OCI-LY1 (cell line): ENCODE measurements around the gene SLC35F3.

Experiments
- H2AFZ ChIP-seq: fragments of 200-600 bp; sonication (generic), shearing (Covaris generic); 2 replicates; pipeline ENCODE4 v1.6.0; 2014; ENCODE audit warnings: antibody characterized with exemption, mild to moderate bottlenecking, low read length
- H3F3A ChIP-seq: fragments of 200-600 bp; sonication (generic), shearing (Covaris generic); 2 replicates; pipeline ENCODE4 v1.6.0; 2014; ENCODE audit warnings: mild to moderate bottlenecking, antibody characterized with exemption, low read length, moderate library complexity; ENCODE audit not compliant: insufficient read depth
- H3K27ac ChIP-seq: fragments of 200-600 bp; sonication (generic); 2 replicates; pipeline ENCODE4 v1.5.1; 2014; ENCODE audit warnings: low read length, mixed run types, mild to moderate bottlenecking, low read depth; ENCODE audit not compliant: poor library complexity, severe bottlenecking
- H3K27me3 ChIP-seq: fragments of 200-600 bp; sonication (generic); 2 replicates; pipeline ENCODE4 v1.6.0; 2014; ENCODE audit warnings: antibody characterized with exemption, mild to moderate bottlenecking, low read length, moderate library complexity; ENCODE audit not compliant: insufficient read depth
- H3K36me3 ChIP-seq: fragments of 200-600 bp; sonication (generic); 2 replicates; pipeline ENCODE4 v1.6.1; 2014; ENCODE audit warnings: mild to moderate bottlenecking, antibody characterized with exemption, low read length, moderate library complexity, mixed read lengths; ENCODE audit not compliant: insufficient read depth
- H3K4me1 ChIP-seq: fragments of 200-600 bp; sonication (generic); 2 replicates; pipeline ENCODE4 v1.5.1; 2014; ENCODE audit warnings: mild to moderate bottlenecking, low read length, moderate library complexity; ENCODE audit not compliant: insufficient read depth, severe bottlenecking
- H3K4me2 ChIP-seq: fragments of 200-600 bp; sonication (generic), shearing (Covaris generic); 2 replicates; pipeline ENCODE4 v1.6.1; 2014; ENCODE audit warnings: low read length
- H3K4me3 ChIP-seq: fragments of 200-600 bp; sonication (generic); 2 replicates; pipeline ENCODE4 v1.5.1; 2014; ENCODE audit warnings: low read length, low read depth, mild to moderate bottlenecking, mixed read lengths; ENCODE audit not compliant: poor library complexity, severe bottlenecking
- H3K79me2 ChIP-seq: fragments of 200-600 bp; shearing (Covaris generic); 2 replicates; pipeline ENCODE4 v1.6.1; 2016; ENCODE audit warnings: mixed run types, low read length, mixed read lengths; ENCODE audit not compliant: insufficient read depth
- H3K9ac ChIP-seq: fragments of 200-600 bp; sonication (generic), shearing (Covaris generic); 2 replicates; pipeline ENCODE4 v1.6.1; 2014; ENCODE audit warnings: mild to moderate bottlenecking, low read length, mixed read lengths
- H3K9me2 ChIP-seq: fragments of 200-600 bp; sonication (generic), shearing (Covaris generic); 2 replicates; pipeline ENCODE4 v1.6.1; 2014; ENCODE audit warnings: low read depth, mild to moderate bottlenecking, low read length, mixed read lengths
- H3K9me3 ChIP-seq: fragments of 200-600 bp; shearing (Covaris generic); 2 replicates; pipeline ENCODE4 v1.6.1; 2014; ENCODE audit warnings: low read length, mixed read lengths
- H4K20me1 ChIP-seq: fragments of 200-600 bp; sonication (generic), shearing (Covaris generic); 2 replicates; pipeline ENCODE4 v1.6.0; 2016; ENCODE audit warnings: mild to moderate bottlenecking, low read length; ENCODE audit not compliant: insufficient read depth
- EZH2 ChIP-seq: fragments of 200-600 bp; sonication (generic), shearing (Covaris generic); IDR thresholded peaks from 2 replicates; pipeline ENCODE4 v1.8.0; 2017; ENCODE audit warnings: borderline replicate concordance, mixed run types, mild to moderate bottlenecking, antibody characterized with exemption, low read length, moderate library complexity, mixed read lengths
- TF ChIP-seq, protein P1 (sequence below): fragments of 200-600 bp; sonication (generic), shearing (Covaris generic); IDR thresholded peaks from 2 replicates; pipeline ENCODE4 v1.5.1; 2017; ENCODE audit warnings: mild to moderate bottlenecking, antibody characterized with exemption, low read length, moderate library complexity, mixed read lengths

The SLC35F3 gene

DNA sequence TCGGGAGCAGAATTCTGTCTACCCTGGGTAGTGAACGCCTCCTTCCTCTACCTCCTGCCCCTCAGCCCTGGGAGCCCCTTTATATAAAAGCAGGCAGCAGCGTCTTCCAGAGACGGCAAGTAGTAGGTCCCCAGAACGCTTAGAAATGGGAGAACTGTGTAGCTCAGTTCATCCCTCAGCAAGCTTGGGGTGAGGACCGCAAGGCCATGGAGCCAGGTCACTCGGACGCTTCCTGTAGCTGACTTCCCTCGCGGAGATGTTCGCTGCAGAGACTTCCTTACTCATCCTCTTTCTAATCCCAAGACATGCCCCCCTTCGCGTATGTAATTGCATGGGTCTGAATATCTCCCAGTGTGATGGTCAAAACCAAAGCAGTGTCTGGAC is 327.4 kb downstream of the SLC35F3 start:
- no peak overlapping the region for H3K27ac ChIP-seq
- H3K9me3 ChIP-seq: no peaks in the 10 kb centered on the region
- no peaks in the 10 kb centered on the region for H4K20me1 ChIP-seq
- no peaks in the 10 kb centered on the region for H3K79me2 ChIP-seq
- no peak overlapping the region for H3K4me3 ChIP-seq
- H3F3A ChIP-seq: no peaks in the 10 kb centered on the region
- no peak overlapping the region for H3K9ac ChIP-seq
- H3K9me2 ChIP-seq: no peaks in the 10 kb centered on the region
- no peak overlapping the region for H3K4me2 ChIP-seq
- H2AFZ ChIP-seq: no peak overlapping the region
- TF ChIP-seq, protein P1, sequence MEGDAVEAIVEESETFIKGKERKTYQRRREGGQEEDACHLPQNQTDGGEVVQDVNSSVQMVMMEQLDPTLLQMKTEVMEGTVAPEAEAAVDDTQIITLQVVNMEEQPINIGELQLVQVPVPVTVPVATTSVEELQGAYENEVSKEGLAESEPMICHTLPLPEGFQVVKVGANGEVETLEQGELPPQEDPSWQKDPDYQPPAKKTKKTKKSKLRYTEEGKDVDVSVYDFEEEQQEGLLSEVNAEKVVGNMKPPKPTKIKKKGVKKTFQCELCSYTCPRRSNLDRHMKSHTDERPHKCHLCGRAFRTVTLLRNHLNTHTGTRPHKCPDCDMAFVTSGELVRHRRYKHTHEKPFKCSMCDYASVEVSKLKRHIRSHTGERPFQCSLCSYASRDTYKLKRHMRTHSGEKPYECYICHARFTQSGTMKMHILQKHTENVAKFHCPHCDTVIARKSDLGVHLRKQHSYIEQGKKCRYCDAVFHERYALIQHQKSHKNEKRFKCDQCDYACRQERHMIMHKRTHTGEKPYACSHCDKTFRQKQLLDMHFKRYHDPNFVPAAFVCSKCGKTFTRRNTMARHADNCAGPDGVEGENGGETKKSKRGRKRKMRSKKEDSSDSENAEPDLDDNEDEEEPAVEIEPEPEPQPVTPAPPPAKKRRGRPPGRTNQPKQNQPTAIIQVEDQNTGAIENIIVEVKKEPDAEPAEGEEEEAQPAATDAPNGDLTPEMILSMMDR: no peak
- TF ChIP-seq EZH2: no peak
- no peaks in the 10 kb centered on the region for H3K36me3 ChIP-seq
- no peaks in the 10 kb centered on the region for H3K4me1 ChIP-seq
- H3K27me3 ChIP-seq: no peaks in the 10 kb centered on the region

DNA sequence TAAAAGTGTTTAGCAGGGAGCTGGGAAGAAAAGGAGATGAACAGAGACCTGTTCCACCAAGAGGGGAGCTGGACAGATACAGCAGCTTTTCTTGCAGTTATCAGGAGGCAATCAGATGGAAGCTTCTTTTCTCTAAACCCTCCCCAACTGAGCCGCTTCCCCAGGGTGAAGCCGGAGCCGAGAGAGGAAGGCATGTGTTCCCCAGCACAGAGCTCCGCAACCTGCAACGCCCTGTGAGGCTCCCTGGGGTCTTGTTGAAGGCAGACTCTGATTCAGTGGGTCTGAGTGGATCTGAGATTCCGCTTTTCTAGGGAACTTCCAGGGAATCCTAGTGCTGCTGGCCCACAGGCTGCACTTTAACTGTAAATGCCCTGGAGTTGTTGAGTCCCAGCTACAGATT is 329.7 kb downstream of the SLC35F3 start:
- no peaks in the 10 kb centered on the region for H3F3A ChIP-seq
- no peaks in the 10 kb centered on the region for H3K36me3 ChIP-seq
- no peak overlapping the region for H3K27ac ChIP-seq
- H3K9me2 ChIP-seq: no peaks in the 10 kb centered on the region
- TF ChIP-seq, protein P1: no peak
- TF ChIP-seq EZH2: no peak
- H2AFZ ChIP-seq: no peak overlapping the region
- H4K20me1 ChIP-seq: no peaks in the 10 kb centered on the region
- H3K9me3 ChIP-seq: no peaks in the 10 kb centered on the region
- no peaks in the 10 kb centered on the region for H3K79me2 ChIP-seq
- no peak overlapping the region for H3K4me3 ChIP-seq
- no peaks in the 10 kb centered on the region for H3K27me3 ChIP-seq
- H3K4me2 ChIP-seq: no peak overlapping the region
- H3K4me1 ChIP-seq: no peaks in the 10 kb centered on the region
- H3K9ac ChIP-seq: no peak overlapping the region

DNA sequence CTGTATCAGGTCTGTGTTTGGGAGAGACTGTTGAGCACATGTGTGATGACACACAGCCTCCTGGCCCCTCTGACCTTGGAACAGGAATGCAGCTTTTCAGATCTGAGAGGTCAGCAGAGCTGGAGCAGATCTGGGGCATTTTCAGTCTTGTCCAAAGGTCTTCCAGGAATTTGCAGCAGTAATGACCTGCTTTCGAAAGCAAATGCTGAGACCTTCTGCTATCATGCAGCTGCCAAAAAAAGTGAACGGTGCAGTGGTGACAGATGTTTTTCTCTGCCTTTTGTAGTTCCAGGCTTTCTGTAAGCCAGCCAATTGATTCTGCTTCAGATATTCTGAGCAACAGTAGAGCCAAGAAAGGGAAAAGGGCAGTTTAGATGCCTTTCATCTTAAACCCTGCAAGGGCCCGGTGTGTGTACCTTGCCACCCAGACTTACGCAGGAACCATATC is 331.0 kb downstream of the SLC35F3 start:
- no peak for TF ChIP-seq EZH2
- TF ChIP-seq, protein P1: no peak
- Histone ChIP-seq H3K9me3 (no peaks in the 10 kb centered on the region), H3K9me2 (no peaks in the 10 kb centered on the region), H3K36me3 (no peaks in the 10 kb centered on the region), H4K20me1 (no peaks in the 10 kb centered on the region), H3F3A (no peaks in the 10 kb centered on the region), H3K27ac (no peak overlapping the region), H3K79me2 (no peaks in the 10 kb centered on the region), H3K4me1 (no peaks in the 10 kb centered on the region), H3K4me3 (no peak overlapping the region), H3K4me2 (no peak overlapping the region), H2AFZ (no peak overlapping the region), H3K9ac (no peak overlapping the region), H3K27me3 (no peaks in the 10 kb centered on the region)
